Measurements from ENCODE around the gene MKNK2. TPM values are rescaled to one million over a fixed set of nuclear protein-coding genes. Genes with fewer than 3 reads are reported as not detected.

The MKNK2 gene
- total and polyA plus RNA-seq, 10 of the 15 experiments (the other 5 are each of a cell fraction or from before 2014, with no cell fraction given), result 9.6 to 365 (median 69.9) TPM

DNA sequence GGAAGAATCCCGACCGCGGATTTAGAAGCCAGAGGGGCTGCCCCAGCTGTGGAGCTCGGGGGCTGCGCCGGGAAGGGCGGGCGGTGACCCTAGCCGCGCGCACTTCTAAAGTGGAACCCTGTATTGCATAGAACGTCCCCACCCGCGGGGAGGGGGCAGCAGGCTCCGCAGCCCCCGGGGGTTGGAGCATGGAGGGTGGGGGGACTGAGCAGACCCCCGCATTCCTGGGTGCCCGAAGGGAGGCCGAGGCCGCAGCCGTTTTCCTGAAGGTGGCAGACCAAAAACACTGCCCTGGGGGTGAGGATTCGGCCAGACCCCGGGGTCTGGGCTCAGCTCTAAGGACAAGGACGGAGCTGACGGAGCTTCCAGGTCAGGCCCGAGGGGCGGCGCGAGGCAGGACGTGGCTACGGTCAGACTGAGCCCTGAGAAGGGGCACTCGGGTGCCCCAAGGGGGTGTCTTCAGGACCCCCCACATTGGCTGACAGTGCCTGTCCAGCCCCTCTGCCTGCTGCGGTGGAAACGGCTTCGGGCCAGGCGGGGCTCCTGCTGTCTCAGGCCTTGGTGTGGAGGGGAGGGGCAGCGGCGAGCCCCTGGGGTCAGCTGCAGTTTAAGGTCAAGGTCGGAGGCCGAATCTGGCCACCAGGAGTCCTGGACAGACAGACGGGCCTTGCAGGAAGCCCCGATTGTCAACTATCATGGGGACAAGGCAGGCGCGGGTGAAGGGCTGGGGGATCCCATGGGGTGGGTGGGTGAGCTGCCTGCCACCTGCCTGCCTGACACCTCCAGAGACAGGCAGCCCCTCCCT is 12.6 kb downstream of the MKNK2 start:
- ATAC-seq (no peak), DNase-seq (ENCODE audit: low read depth, low spot score) (no peak), FAIRE-seq (no peak)
- ChIA-PET RAD21 (ENCODE audit: unreplicated experiment) (no interaction called here), CTCF (no interaction called here), POLR2A (interaction anchor here (0.5 to 1.1 kb wide), 3 partner anchors 11 to 137 kb away, joined by 3 to 9 read pairs (median 3); no protein-coding TSS in a partner anchor), SMC1A (ENCODE audit: uncharacterized antibody, unreplicated experiment) (no interaction called here)
- Histone ChIP-seq H3K27ac (ENCODE audit: control insufficient read depth, insufficient read depth) (no peak overlapping the region), H3K79me2 (ENCODE audit: control insufficient read depth, insufficient read depth, low read length) (peaks cover 20% of the 10 kb centered on the region), H3K9ac (ENCODE audit: control insufficient read depth, insufficient read depth, low read length) (no peak overlapping the region), H3K4me1 (ENCODE audit: control insufficient read depth, insufficient read depth, low read length) (peaks cover 30% of the 10 kb centered on the region), H3K9me3 (replicated peaks; ENCODE audit: control insufficient read depth, insufficient read depth, low read length) (peaks cover 5% of the 10 kb centered on the region; the same call in 2 of the 3 replicates), H3K27me3 (replicated peaks in 1 of 2; ENCODE audit: control insufficient read depth in 2 of 2, insufficient read depth in 2 of 2, low read length in 1 of 2) (no peaks in the 10 kb centered on the region), H4K20me1 (ENCODE audit: control insufficient read depth, insufficient read depth) (no peaks in the 10 kb centered on the region), H3K4me2 (ENCODE audit: control insufficient read depth, insufficient read depth) (no peak overlapping the region), H2AFZ (ENCODE audit: control insufficient read depth, low read depth, low read length) (no peak overlapping the region), H3K36me3 (ENCODE audit: control insufficient read depth in 2 of 2, insufficient read depth in 2 of 2, low read length in 1 of 2) (peaks cover 14 to 29% of the 10 kb centered on the region in 2 experiments), H3K4me3 (no peak overlapping the region)
- no TSS peak for BruUV-seq (replicated peaks)
- 87% methylated on average over 36 of the region's 44 CpGs for WGBS (ENCODE audit: insufficient coverage, insufficient replicate concordance, low lambda C conversion rate, missing lambda C conversion rate)
- in situ Hi-C loops (cut with MboI) (no loop called here), intact Hi-C loops (cut with micrococcal nuclease; ENCODE audit: unreplicated experiment) (no loop called here)
- TF ChIP-seq JUND (IDR thresholded peaks at IDR 0.05; ENCODE audit: low read depth, low read length) (no peak), ZNF217 (IDR thresholded peaks at IDR 0.05) (no peak), ESRRA (IDR thresholded peaks at IDR 0.05; ENCODE audit: low read length) (no peak), TCF7 (IDR thresholded peaks at IDR 0.05; ENCODE audit: borderline replicate concordance) (no peak), GABPA (IDR thresholded peaks at IDR 0.05; ENCODE audit: low read depth) (no peak), SMC3 (IDR thresholded peaks at IDR 0.05; ENCODE audit: borderline replicate concordance, low read length) (no peak), ZNF274 (IDR thresholded peaks at IDR 0.05; ENCODE audit: insufficient read depth, insufficient read length) (no peak), PML (IDR thresholded peaks at IDR 0.05; ENCODE audit: low read length) (no peak), NBN (IDR thresholded peaks at IDR 0.05) (no peak), RAD51 (IDR thresholded peaks at IDR 0.05) (no peak), POLR2AphosphoS5 (IDR thresholded peaks at IDR 0.05; ENCODE audit: low read length) (peak; percentile 15), NR2F1 (conservative IDR thresholded peaks at IDR 0.05) (0 out of 2 replicates have a peak, but pooled peaks have one; percentile 49)
- TF ChIP-seq, protein P1, sequence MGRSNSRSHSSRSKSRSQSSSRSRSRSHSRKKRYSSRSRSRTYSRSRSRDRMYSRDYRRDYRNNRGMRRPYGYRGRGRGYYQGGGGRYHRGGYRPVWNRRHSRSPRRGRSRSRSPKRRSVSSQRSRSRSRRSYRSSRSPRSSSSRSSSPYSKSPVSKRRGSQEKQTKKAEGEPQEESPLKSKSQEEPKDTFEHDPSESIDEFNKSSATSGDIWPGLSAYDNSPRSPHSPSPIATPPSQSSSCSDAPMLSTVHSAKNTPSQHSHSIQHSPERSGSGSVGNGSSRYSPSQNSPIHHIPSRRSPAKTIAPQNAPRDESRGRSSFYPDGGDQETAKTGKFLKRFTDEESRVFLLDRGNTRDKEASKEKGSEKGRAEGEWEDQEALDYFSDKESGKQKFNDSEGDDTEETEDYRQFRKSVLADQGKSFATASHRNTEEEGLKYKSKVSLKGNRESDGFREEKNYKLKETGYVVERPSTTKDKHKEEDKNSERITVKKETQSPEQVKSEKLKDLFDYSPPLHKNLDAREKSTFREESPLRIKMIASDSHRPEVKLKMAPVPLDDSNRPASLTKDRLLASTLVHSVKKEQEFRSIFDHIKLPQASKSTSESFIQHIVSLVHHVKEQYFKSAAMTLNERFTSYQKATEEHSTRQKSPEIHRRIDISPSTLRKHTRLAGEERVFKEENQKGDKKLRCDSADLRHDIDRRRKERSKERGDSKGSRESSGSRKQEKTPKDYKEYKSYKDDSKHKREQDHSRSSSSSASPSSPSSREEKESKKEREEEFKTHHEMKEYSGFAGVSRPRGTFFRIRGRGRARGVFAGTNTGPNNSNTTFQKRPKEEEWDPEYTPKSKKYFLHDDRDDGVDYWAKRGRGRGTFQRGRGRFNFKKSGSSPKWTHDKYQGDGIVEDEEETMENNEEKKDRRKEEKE (IDR thresholded peaks at IDR 0.05), result no peak
- TF ChIP-seq, protein P2, sequence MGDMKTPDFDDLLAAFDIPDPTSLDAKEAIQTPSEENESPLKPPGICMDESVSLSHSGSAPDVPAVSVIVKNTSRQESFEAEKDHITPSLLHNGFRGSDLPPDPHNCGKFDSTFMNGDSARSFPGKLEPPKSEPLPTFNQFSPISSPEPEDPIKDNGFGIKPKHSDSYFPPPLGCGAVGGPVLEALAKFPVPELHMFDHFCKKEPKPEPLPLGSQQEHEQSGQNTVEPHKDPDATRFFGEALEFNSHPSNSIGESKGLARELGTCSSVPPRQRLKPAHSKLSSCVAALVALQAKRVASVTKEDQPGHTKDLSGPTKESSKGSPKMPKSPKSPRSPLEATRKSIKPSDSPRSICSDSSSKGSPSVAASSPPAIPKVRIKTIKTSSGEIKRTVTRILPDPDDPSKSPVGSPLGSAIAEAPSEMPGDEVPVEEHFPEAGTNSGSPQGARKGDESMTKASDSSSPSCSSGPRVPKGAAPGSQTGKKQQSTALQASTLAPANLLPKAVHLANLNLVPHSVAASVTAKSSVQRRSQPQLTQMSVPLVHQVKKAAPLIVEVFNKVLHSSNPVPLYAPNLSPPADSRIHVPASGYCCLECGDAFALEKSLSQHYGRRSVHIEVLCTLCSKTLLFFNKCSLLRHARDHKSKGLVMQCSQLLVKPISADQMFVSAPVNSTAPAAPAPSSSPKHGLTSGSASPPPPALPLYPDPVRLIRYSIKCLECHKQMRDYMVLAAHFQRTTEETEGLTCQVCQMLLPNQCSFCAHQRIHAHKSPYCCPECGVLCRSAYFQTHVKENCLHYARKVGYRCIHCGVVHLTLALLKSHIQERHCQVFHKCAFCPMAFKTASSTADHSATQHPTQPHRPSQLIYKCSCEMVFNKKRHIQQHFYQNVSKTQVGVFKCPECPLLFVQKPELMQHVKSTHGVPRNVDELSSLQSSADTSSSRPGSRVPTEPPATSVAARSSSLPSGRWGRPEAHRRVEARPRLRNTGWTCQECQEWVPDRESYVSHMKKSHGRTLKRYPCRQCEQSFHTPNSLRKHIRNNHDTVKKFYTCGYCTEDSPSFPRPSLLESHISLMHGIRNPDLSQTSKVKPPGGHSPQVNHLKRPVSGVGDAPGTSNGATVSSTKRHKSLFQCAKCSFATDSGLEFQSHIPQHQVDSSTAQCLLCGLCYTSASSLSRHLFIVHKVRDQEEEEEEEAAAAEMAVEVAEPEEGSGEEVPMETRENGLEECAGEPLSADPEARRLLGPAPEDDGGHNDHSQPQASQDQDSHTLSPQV (IDR thresholded peaks at IDR 0.05), result no peak
